HCEC 1CT (cell line): ENCODE results near the gene PALLD.
"Not testable (repeated sequence)": the region's sequence is repeated elsewhere in the genome, so short reads cannot be mapped to it uniquely, and the experiment has no call there.

Source experiments
- DNase-seq: peaks from one replicate; pipeline ENCODE4 v3.0.0-alpha.2; 2017

The PALLD gene

DNA sequence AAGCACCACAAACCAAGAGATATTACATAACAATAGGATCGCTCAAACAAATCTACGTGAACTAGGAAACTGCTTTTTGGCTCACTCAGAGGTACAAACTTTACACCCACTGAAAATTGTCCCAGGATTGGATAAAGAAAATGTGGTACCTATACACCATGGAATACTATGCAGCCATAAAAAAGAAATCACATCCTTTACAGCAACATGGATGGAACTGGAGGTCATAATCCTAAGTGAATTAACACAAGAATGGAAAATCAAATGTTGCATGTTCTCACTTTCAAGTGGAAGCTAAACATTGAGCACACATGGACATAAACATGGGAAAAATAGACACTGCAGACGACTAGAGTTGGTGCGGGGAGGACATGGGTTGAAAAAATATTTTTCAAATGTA, 305.4 kb downstream of the PALLD start:
- DNase-seq, result no peak

DNA sequence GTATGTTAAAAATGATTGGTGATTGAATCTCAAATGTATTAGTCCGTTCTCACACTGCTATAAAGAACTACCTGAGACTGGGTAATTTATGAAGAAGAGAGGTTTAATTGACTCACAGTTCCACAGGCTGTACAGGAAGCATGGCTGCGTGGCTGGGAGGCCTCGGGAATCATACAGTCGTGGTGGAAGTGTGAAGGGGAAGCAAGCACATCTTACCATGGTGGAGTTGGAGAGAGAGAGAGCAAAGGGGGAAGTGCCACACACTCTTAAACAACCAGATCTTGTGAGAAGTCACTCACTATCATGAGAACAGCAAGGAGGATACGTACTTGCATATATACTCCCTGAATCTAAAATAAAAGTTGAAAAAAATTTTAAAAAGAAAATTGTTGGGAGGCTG, 306.2 kb downstream of the PALLD start:
- DNase-seq, result not testable (repeated sequence)

DNA sequence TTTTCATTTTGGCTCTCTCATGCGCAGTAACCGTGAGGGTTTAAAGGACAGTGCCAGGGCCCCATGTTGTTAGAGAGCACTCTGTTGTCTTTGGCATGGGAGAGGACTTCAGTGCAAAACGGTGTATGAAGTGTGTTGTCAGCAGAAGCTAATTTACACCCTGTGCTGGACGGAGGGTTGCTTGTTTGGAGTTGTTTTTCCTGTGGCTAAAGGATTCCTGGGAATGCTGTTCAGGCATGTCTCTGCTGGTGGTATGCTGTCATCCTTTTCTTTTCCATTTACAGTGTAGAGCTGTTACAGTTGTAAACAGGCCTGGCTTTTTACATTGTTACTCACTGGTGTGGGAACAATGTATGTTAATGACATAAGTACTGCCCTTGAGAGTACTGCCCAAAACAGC, 306.9 kb downstream of the PALLD start:
- peak; percentile 54 for DNase-seq

DNA sequence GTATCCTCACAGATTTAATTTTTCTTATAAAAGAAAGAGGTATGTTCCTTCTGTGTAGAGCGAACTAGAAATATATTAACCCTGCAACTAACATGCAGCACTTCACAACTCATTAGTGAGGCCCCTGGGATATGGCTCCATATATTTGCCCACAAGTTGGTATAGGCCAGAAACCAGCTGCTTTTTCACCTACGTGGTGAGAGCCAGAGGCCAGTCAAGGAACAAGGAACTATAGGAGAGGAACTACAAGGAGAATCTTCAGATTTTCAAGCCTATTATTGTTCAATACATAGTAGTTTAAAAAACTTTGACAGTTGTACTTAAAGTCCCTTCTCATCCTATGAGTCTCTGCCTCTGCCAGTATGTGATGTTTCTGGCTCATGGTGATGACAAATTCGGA, 307.3 kb downstream of the PALLD start:
- DNase-seq, result no peak

GRCh38 chr4:168805341-168805740, 308.5 kb downstream of the PALLD start:
- DNase-seq, result no peak

DNA sequence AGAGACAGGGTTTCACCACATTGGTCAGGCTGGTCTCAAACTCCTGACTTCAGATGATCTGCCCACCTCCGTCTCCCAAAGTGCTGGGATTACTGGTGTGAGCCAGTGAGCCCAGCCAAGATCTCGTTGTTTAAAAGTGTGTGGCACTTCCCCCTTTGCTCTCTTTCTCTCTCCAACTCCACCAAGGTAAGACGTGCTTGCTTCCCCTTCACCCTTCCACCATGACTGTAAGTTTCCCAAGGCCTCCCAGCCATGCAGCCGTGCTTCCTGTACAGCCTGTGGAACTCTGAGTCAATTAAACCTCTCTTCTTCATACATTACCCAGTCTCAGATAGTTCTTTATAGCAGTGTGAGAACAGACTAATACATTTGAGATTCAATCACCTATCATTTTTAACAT, 309.4 kb downstream of the PALLD start:
- not testable (repeated sequence) for DNase-seq

DNA sequence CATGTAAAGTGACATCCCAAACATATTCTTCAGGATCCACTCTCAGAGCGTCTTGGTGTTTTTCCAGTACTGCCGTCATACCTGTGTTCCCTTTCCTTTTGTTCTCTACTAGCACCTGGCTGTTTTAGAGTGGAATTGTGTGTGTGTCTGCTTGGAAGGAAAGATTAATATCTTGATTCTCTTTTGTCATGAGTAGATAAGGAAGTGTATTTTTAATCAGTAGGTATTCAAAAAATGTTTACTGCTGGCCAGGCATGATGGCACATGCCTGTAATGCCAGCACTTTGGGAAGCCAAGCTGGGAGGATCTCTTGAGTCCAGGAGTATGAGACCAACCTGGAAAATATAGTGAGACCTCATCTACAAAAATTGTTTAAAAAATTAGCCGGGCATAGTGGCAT, 314.4 kb downstream of the PALLD start:
- DNase-seq, result no peak

DNA sequence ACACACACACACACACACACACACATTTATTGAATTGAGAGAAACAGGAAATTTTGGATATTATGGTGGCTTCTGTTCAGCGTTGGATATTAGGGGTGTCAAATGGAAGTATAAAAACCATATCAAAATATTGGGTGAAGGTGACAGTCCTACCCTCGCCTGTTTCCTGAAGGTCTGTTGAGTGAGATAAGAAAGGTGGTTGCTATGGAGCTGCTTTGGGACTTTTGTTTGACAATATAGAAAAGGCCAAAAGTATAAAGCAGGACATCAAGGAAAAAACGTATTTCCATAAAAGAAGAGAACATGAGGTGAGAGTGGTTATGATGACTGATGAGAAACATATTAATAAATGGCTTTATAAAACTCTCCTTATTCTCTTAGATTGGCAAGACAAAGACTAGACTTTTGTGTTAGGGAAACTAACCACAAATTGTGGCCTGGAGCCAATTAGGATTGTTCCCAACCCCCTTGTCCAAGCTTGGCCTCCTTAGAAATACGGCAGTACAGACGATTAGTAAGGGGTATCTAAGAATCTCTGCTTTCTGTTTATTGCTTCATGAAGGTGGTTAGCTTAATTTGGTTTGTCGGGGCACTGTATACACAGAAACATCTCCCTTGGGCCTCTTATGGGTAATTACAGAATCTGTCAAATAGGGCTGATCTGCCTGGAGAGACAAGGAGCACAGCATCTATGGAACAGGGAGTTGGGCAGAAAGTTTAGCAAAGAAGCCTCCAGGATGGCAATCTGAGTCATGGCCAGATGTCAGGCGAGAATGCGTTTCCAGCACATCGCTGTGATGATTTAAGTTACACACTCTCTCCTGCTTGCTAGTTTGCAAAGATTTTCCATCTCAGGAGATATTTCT, 315.2 kb downstream of the PALLD start:
- peak; percentile 62 for DNase-seq

GRCh38 chr4:168812806-168813205, 316.0 kb downstream of the PALLD start:
- DNase-seq, result no peak

- no peak for DNase-seq
Observed at GRCh38 chr4:168813890-168814289, 317.0 kb downstream of the PALLD start.

DNA sequence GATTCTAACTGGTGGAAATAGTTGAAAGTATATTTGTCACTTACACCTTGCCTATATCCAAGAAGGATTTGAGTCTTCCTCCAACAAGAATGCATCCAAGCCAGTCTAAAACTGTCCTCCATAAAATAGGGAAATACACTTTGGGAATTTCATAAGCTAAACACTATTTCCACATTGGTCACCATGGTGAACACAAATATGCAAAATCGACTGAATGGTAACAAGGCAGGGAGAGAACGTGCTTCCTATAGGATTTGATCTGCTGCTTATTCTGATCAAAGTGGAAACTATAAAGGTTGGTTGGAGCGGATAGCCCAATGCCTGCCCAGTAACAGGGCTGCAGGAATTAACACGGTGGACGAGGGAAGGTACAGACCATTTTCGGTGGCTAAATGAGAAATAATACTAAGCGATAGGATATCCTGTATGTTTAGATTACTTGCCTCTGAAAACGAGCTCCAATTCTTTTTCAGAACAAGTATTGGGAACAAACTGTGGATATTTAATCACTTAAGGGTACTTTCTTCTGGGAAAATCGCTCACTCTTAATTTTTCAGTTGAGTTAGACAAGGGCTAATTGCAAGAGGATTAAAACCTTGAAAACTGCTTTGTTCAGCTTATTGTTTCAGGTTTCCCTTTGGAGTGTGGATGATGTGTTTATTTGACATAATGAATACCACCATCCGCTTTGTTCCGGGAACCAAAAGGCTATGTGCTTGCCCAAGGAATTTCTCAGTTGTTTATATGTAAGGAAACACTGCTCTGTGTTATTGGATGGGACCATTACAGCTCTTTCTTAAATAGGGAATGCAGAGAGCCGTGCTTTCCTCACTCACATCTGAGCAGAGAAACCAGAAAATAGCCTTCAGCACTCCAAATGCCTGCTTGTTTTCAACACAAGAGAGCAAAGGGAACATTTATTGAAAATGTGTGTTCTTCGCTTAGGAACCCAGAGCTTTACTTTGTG, 318.8 kb downstream of the PALLD start:
- no peak for DNase-seq

DNA sequence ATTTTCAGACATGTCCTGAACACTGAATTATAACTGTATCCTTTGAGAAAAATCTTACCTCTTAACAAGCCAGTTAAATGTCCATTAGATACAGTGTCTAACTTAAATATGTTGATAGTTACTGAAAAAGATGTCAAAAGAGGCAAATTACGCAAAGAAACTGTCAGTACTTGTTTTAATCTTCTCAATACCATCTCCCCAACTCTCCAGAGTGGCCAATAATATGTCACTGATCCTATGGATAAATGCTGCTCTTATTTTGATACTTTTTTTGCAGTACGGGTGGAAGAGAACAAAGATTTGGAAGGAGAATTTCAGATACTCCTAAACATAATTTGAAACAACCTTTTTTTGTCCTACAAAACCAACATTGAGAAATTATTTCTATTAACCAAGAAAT, 320.5 kb downstream of the PALLD start:
- DNase-seq, result no peak

GRCh38 chr4:168822481-168822880, 325.6 kb downstream of the PALLD start:
- DNase-seq, result no peak

GRCh38 chr4:168825975-168826374, 329.1 kb downstream of the PALLD start:
- peak; percentile 37 for DNase-seq

DNA sequence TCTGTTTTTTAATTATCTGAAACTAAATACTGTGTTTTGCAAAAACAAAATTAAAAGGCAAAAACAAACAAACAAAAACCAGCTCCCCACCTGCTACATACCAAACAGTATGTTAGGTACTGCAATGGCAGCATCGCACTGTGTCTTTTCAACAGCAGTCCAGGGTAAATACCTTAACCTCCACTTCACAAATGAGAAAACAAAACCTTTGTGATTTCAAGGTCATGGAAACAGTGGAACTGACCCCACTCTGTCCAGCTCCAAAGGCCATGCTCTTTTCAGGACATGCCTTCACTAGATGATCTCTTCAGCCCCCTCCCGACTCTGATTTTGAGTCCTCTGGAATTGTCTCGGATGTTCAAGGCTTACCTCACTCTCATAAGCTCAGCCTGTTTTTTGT, 329.8 kb downstream of the PALLD start:
- DNase-seq, result no peak

GRCh38 chr4:168830777-168831512, 334.1 kb downstream of the PALLD start:
- peak; percentile 34 for DNase-seq

DNA sequence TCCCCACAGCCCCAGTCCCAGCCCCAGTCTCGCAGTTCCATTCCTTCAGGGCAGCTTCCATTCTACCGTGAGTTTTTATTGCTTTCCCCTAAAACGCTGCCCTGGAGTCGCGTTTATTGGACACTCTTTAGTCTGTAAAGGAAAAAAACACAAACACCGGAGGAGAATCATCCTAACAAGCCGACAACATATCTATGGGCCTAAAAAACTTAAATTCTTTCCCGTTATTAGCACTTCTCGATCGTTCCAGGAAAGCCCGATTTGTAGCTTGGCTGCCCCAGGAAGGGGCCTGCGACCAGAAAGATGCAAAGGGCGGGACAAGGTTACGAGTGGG, 334.7 kb downstream of the PALLD start:
- DNase-seq, result no peak

GRCh38 chr4:168831919-168832762, 335.3 kb downstream of the PALLD start:
- peak; percentile 69 for DNase-seq

GRCh38 chr4:168832763-168833575, 336.1 kb downstream of the PALLD start:
- DNase-seq, result no peak

GRCh38 chr4:168833881-168834280, 337.0 kb downstream of the PALLD start:
- DNase-seq, result no peak

- DNase-seq, result no peak
Observed at GRCh38 chr4:168835880-168836454, 339.1 kb downstream of the PALLD start.
